BLaER1 treated with 17β-estradiol and CSF1 and Interleukin-3, amounts not matched to agents 10 nM and 100 nM (cell line): Measurements from ENCODE around the gene ARFGAP2.

Experiments
- H3K27ac ChIP-seq, 11 experiments: shearing (Covaris generic); formaldehyde crosslinking; 2 replicates each; pipeline ENCODE4 v1.8.1; 2022
- H3K27me3 ChIP-seq, 11 experiments: shearing (Covaris generic); formaldehyde crosslinking; 2 replicates each; pipeline ENCODE4 v1.8.1; 2022
- H3K36me3 ChIP-seq, 11 experiments: shearing (Covaris generic); formaldehyde crosslinking; 2 replicates each; pipeline ENCODE4 v1.8.1; 2022
- H3K4me1 ChIP-seq, 10 experiments: shearing (Covaris generic); formaldehyde crosslinking; 2 replicates each; pipeline ENCODE4 v1.8.1; 2022
- H3K4me2 ChIP-seq, 11 experiments: shearing (Covaris generic); formaldehyde crosslinking; 2 replicates each; pipeline ENCODE4 v1.8.1; 2022
- H3K4me3 ChIP-seq, 10 experiments: shearing (Covaris generic); formaldehyde crosslinking; 2 replicates each; pipeline ENCODE4 v1.8.1; 2022
- H3K9ac ChIP-seq, 11 experiments: shearing (Covaris generic); formaldehyde crosslinking; 2 replicates each; pipeline ENCODE4 v1.8.1; 2022
- H3K9me3 ChIP-seq, 11 experiments: shearing (Covaris generic); formaldehyde crosslinking; replicated peaks in 1 of 11; 2 replicates each; pipeline ENCODE4 v1.8.1; 2022
- H4K20me1 ChIP-seq, 11 experiments: shearing (Covaris generic); formaldehyde crosslinking; 2 replicates each; pipeline ENCODE4 v1.8.1; 2022
- Cebpa-rat ChIP-seq, 11 experiments: shearing (Covaris generic); IDR thresholded peaks; 2 replicates each; pipeline ENCODE4 v1.8.1; 2022

Gene ARFGAP2

GRCh38 chr11:47178737-47179654 is 2.3 kb upstream of the ARFGAP2 start:
- H4K20me1 ChIP-seq: peaks cover 12 to 25% (median 16%) of the 10 kb centered on the region in 11 experiments; a peak in 19 of 22 replicates
- H3K27ac ChIP-seq: peak overlapping the region in 6 of 11 experiments; percentile 96 to 99 (median 98); a peak in 11 of 22 replicates
- peaks cover 35 to 57% (median 45%) of the 10 kb centered on the region in 10 experiments for H3K4me1 ChIP-seq
- peak overlapping the region; percentile 92 to 100 (median 98); a peak in 14 of 22 replicates for H3K9ac ChIP-seq
- H3K4me2 ChIP-seq: peak overlapping the region in 5 of 11 experiments; percentile 84 to 97 (median 91); a peak in 3 of 22 replicates
- no peak overlapping the region for H3K4me3 ChIP-seq
- no peak for TF ChIP-seq Cebpa-rat (IDR thresholded peaks at IDR 0.05)
- peaks cover 13 to 50% (median 37%) of the 10 kb centered on the region in 11 experiments for H3K36me3 ChIP-seq
- H3K9me3 ChIP-seq: no peaks in the 10 kb centered on the region
- no peaks in the 10 kb centered on the region for H3K27me3 ChIP-seq

- H3K36me3 ChIP-seq: peaks cover 20 to 57% (median 44%) of the 10 kb centered on the region in 11 experiments
- peak overlapping the region; percentile 96 to 99 (median 97); a peak in 20 of 22 replicates for H3K27ac ChIP-seq
- peak overlapping the region; percentile 92 to 100 (median 98); a peak in 21 of 22 replicates for H3K9ac ChIP-seq
- peak overlapping the region; percentile 84 to 97 (median 90) for H3K4me2 ChIP-seq
- peaks cover 19 to 28% (median 23%) of the 10 kb centered on the region in 11 experiments; a peak in 21 of 22 replicates for H4K20me1 ChIP-seq
- no peak for TF ChIP-seq Cebpa-rat (IDR thresholded peaks at IDR 0.05)
- H3K27me3 ChIP-seq: no peaks in the 10 kb centered on the region
- peak overlapping the region in 4 of 10 experiments; percentile 9 to 100 (median 91); a peak in 3 of 20 replicates for H3K4me3 ChIP-seq
- H3K4me1 ChIP-seq: peaks cover 28 to 50% (median 42%) of the 10 kb centered on the region in 10 experiments
- no peaks in the 10 kb centered on the region for H3K9me3 ChIP-seq
Observed at GRCh38 chr11:47178316-47178715, 1.6 kb upstream of the ARFGAP2 start.

GRCh38 chr11:47177846-47178245 is 1.2 kb upstream of the ARFGAP2 start:
- no peak for TF ChIP-seq Cebpa-rat (IDR thresholded peaks at IDR 0.05)
- peaks cover 25 to 62% (median 48%) of the 10 kb centered on the region in 11 experiments for H3K36me3 ChIP-seq
- peaks cover 26 to 50% (median 38%) of the 10 kb centered on the region in 10 experiments for H3K4me1 ChIP-seq
- peak overlapping the region; percentile 96 to 99 (median 97) for H3K27ac ChIP-seq
- peak overlapping the region; percentile 92 to 100 (median 98) for H3K9ac ChIP-seq
- H3K4me2 ChIP-seq: peak overlapping the region; percentile 84 to 97 (median 90)
- H3K4me3 ChIP-seq: peak overlapping the region; percentile 9 to 100 (median 96); a peak in 17 of 20 replicates
- peaks cover 24 to 33% (median 28%) of the 10 kb centered on the region in 11 experiments for H4K20me1 ChIP-seq
- no peaks in the 10 kb centered on the region for H3K9me3 ChIP-seq
- no peaks in the 10 kb centered on the region for H3K27me3 ChIP-seq

- H3K27me3 ChIP-seq: no peaks in the 10 kb centered on the region
- H4K20me1 ChIP-seq: peaks cover 29 to 38% (median 33%) of the 10 kb centered on the region in 11 experiments
- peak overlapping the region; percentile 84 to 97 (median 90) for H3K4me2 ChIP-seq
- H3K9ac ChIP-seq: peak overlapping the region; percentile 92 to 100 (median 98)
- H3K9me3 ChIP-seq: no peaks in the 10 kb centered on the region
- H3K36me3 ChIP-seq: peaks cover 30 to 65% (median 51%) of the 10 kb centered on the region in 11 experiments
- H3K4me1 ChIP-seq: peaks cover 26 to 55% (median 36%) of the 10 kb centered on the region in 10 experiments
- peak overlapping the region; percentile 96 to 99 (median 97) for H3K27ac ChIP-seq
- no peak for TF ChIP-seq Cebpa-rat (IDR thresholded peaks at IDR 0.05)
- peak overlapping the region; percentile 81 to 100 (median 96) for H3K4me3 ChIP-seq
Observed at GRCh38 chr11:47177229-47177845, 658 bp upstream of the ARFGAP2 start.

GRCh38 chr11:47175746-47176327 is 842 bp downstream of the ARFGAP2 start:
- Histone ChIP-seq H3K4me3 (peak overlapping the region; percentile 81 to 100 (median 96)), H3K36me3 (peaks cover 45 to 74% (median 63%) of the 10 kb centered on the region in 11 experiments), H3K4me1 (peaks cover 26 to 59% (median 35%) of the 10 kb centered on the region in 10 experiments), H3K27me3 (no peaks in the 10 kb centered on the region), H3K4me2 (peak overlapping the region; percentile 83 to 100 (median 95)), H4K20me1 (peaks cover 44 to 53% (median 48%) of the 10 kb centered on the region in 11 experiments), H3K27ac (peak overlapping the region; percentile 96 to 99 (median 97)), H3K9ac (peak overlapping the region; percentile 92 to 100 (median 98)), H3K9me3 (no peaks in the 10 kb centered on the region)
- no peak for TF ChIP-seq Cebpa-rat (IDR thresholded peaks at IDR 0.05)

GRCh38 chr11:47172740-47173336 is 3.8 kb downstream of the ARFGAP2 start:
- Histone ChIP-seq H3K27ac (no peak overlapping the region), H3K9me3 (no peaks in the 10 kb centered on the region), H3K36me3 (peaks cover 74 to 81% (median 76%) of the 10 kb centered on the region in 11 experiments), H3K4me1 (peaks cover 18 to 42% (median 20%) of the 10 kb centered on the region in 10 experiments), H3K27me3 (no peaks in the 10 kb centered on the region), H4K20me1 (peaks cover 73 to 83% (median 78%) of the 10 kb centered on the region in 11 experiments), H3K4me3 (no peak overlapping the region), H3K4me2 (no peak overlapping the region), H3K9ac (peak overlapping the region in 8 of 11 experiments; percentile 17 to 60 (median 33); a peak in 12 of 22 replicates)
- no peak for TF ChIP-seq Cebpa-rat (IDR thresholded peaks at IDR 0.05)

- no peaks in the 10 kb centered on the region for H3K9me3 ChIP-seq
- H4K20me1 ChIP-seq: peaks cover 82 to 93% (median 87%) of the 10 kb centered on the region in 11 experiments
- H3K4me2 ChIP-seq: no peak overlapping the region
- H3K27me3 ChIP-seq: no peaks in the 10 kb centered on the region
- TF ChIP-seq Cebpa-rat (IDR thresholded peaks at IDR 0.05): no peak
- no peak overlapping the region for H3K27ac ChIP-seq
- H3K36me3 ChIP-seq: peaks cover 84 to 91% (median 86%) of the 10 kb centered on the region in 11 experiments
- H3K9ac ChIP-seq: peak overlapping the region in 2 of 11 experiments; percentile 8 to 29; a peak in 2 of 22 replicates
- H3K4me3 ChIP-seq: no peak overlapping the region
- H3K4me1 ChIP-seq: peaks cover 14 to 37% (median 16%) of the 10 kb centered on the region in 10 experiments
Observed at GRCh38 chr11:47171856-47172255, 4.8 kb downstream of the ARFGAP2 start.
